ENCODE data around the gene TIMM22.
A peak's percentile ranks its signal among the peaks of the same experiment; 100 is the strongest.
"Not testable (repeated sequence)": the region's sequence is repeated elsewhere in the genome, so short reads cannot be mapped to it uniquely, and the experiment has no call there.

Gene TIMM22

DNA sequence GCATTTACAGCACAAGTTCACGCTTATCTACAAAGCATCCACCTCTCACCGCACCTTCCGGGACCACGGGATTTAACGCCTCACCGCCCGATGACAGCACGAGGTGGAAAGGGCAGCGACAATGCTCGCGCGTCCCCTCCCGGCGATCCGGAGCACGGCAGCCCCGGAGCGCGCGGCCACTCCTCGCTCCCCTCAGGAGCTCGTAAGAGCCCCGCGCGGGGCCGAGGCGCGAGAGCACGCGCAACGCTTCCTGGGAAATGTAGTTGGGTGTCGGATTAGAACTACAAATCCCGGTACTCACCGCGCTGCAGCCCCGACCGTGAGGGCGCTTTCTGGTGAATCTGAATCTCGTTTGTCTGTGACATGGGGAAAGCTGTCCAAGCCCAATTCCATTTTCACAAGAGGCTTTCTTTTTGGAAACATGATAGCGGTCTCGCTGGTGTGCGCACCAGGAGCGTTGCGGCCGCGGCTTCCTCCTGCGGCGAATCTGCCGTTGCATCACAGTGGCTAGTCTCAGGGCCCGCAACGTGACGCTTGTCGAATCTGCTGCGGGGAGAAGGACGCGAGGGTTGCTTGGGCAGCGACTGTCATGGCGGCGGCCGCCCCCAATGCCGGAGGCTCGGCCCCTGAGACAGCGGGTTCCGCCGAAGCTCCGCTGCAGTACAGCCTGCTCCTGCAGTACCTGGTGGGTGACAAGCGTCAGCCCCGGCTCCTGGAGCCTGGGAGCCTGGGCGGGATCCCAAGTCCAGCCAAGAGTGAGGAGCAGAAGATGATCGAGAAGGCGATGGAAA, at the start of gene TIMM22:
Gene TIMM22 (plus strand): TSS at position 576 of the 791 bp plus-strand sequence. CDS start 14 bp downstream, at position 590.
- DNase-seq: peak; percentile 98

DNA sequence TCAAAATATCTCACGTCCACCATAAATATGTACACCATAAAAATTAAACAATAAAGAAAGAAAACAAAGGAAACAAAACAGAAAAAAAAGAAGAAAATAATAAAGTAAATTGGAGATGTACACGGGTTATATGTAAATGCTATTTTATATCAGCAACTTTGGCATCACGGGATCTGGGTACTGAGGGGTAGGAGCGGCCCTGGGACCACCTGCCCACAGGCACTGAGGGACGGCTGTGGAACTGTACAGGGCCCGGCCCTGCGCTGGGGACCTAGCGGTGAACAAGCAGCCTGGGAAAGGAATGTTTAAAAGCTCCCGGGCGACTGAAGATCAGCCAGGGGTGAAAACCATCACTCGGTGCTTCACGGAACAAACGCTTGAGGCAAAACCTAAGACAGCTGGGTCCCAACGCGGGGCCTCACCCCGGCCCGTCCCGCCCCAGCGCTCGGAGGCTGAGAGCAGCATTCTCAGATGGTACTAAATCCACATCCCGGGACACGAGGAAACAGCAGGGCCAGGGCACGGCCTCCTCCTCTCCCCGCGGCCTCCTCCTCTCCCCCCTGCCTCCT, 48.6 kb upstream of the TIMM22 start:
- no peak for DNase-seq

DNA sequence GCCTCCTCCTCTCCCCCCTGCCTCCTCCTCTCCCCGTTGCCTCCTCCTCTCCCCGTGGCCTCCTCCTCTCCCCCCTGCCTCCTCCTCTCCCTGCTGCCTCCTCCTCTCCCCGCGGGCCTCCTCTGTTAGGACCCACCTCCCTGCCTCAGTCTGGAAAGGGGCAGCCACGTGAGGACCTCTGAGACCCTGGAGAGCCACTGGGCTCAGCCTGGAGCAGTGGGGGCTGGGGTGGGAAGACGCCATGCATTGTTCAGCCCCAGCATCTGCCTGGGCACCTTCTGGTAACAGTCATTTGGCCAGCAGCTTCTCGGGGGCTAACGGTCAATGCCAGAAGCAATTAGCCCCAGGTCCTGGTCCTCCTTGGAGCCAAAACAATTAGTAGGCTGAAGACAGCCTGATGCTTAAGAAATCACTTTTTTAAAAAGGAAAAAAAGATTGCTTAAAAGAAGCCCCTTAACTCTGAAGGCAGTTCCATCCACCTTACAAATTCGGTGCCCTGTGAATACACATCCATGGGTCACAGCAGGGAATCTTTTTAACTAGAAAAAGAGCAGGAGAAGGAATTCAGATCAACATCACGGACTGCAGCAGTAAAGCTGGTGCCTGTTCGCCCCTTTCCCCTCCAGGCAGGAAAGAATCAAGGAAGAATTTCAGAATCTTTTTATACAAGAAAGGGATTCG, 47.2 kb upstream of the TIMM22 start:
- DNase-seq: no peak

DNA sequence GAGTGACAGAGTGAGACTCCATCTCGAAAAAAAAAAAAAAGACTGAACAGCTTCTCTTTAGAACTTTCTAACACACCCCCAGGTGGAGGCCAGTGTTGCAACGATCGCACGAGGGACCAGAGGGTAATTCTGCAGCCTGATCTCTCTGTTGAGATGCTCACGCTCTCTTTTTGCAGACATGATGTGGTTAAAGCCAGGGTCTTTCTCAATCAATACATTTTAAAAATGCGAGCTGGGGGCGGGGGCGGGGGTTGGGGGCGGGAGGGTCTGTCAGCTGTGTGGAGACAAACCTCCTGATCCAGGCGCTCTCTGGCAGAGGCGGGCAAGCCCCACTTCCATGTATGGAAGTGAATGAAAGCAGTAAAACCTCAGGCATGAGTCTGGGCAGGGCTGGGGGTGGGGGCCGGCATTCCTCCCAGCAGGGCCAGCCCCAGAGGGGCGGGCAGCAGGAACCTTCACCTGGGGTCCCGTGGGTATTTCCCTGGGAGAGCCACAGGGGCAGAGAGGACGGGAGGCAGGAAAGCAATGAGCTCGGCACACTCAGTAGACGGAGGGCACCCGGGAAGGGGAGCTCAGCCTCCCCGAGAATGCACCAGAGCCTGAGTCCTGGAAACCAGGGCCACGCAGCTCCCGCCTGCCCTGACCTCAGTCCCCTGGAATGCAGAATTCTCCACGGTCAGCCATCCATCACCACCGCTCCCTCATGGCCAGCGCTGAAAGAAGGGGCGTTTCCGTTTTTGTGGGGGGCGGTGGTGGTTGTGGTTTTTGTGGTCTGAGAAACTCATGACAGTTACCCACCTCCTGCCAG, 45.4 kb upstream of the TIMM22 start:
- DNase-seq: no peak

DNA sequence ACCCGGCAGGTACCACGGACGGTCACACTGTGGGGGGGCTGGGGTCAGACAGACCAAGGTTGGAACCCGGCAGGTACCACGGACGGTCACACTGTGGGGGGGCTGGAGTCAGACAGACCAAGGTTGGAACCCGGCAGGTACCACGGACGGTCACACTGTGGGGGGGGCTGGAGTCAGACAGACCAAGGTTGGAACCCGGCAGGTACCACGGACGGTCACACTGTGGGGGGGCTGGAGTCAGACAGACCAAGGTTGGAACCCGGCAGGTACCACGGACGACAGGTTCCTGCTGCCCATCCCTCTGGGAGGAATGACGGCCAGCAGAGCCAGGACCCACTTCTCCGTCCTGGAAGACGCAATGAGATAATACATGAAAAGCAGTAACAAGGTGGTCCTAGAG, 44.3 kb upstream of the TIMM22 start:
- DNase-seq: not testable (repeated sequence)

DNA sequence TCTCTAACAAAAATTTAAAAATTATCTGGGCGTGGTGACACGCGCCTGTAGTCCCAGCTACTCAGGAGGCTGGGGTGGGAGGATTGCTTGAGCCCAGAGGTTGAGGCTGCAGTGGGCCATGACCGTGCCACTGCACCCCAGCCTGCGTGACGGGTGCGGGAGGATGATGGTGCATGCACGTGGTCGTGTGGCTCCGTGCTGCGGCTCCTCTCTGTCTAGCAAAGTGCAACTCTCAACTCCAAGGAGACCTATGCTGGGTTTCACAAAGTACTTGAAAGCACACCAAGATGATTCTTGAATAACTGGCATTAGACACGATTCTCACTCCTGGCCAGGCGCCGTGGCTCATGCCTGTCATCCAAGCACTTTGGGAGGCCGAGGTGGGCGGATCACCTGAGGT, 43.2 kb upstream of the TIMM22 start:
- DNase-seq: no peak

DNA sequence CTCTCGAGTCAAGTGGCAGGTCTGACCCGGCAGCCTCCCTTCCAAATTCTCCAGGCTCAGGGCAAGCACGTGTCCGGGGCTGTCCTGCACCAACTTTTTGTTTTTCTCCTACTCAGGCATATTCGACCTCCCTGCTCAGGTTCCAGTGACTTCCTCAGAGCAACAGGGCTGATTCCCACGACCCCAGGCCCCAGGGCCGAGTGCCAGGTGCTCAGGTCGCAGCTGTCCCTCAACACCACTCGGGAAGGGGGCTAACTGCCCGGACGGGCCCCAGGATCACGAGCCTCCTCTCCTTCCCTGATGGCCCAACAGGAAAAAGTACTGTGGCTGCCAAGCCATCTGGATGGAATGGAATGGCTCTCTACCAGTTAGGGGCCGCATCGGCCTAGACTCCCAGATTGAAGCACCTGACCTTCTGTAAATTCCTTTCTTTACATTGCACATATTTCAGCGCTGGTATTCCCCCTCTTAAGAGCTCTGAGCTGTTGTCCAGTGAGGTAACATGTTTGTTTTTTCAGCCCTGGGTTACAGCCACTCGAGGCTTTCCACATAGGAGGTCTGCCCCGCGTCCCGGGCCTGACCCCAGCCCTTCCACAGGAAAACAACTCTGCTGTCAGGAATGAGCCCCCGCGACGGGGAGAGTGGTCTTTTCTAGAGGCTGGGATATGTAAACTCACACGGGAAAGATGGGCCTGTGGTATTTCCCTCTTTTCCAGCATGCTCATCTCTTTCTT, 42.3 kb upstream of the TIMM22 start:
- DNase-seq: no peak

DNA sequence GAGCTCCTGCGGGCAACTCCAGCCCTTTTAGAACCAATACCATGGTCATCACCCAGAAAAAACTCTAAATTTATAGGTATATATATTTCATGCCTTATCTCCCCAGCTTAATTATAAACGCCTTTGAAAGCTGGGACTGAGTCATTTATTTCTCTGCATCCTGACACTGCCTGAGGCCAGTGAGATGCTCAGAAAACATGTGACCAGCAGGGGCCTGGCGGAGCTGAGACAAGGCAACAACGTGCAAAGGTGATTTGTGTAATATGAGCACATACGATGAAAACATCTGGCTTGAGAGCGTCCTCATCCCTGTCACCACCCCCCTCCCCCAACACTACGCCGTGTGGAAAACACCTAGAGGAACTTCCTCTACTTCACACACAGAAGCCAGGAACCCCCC, 40.0 kb upstream of the TIMM22 start:
- no peak for DNase-seq

DNA sequence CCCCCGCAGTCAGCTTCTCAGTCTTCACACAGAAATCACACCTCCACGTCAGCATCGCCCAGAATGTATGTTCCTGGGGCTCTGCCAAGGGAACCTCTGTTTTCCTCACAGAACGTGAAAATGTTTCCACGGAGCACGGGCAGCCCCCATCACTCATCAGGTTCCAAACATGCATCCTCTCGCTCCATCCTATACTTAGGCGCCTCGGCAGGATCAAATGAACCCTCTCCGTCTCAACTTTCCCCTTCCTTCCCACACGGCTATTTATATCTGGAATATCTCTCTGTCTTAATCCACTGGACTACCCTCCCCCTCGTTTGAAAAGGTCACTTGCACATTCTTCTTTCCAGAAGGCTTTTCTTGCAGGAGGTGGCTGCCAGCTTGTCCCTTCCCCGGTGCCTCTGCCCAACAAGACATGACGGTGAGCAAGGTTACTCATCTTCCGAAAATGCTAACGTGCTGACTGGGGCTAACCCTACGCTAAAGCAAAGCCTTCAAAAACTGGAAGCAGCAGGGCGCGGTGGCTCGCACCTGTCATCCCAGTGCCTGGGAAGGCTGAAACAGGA, 39.0 kb upstream of the TIMM22 start:
- DNase-seq: no peak

DNA sequence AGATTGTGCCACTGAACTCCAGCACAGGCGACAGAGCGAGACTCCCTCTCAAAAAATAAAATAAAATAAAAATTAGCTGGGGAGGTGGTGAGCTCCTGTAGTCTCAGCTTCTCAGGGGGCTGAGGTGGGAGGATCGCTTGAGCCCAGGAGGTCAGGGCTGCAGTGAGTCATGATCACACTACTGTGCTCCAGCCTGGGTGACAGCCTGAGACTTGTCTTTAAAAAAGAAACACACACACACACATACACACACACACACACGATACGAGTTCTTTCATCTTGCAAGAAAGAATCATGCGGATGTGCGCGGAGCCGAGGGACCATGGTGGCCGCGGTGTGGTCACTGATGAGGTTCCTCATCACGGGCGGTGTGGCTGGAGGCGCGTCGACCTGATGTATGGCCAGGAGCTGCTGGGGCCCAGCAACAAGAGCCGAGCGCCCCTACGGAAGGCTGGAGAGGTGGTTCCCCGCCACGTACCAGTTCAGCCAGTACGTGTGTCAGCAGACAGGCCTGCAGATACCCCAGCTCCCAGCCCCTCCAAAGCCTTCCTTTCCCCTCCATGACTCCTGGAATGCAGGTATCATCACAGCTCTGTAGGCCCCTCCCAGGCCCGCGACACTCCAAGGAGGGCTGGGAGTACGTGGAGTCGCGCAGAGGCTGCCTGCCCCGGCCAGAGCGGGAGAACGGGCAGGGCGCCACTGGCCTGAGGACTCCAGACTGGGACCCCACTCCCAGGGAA, 38.0 kb upstream of the TIMM22 start:
- no peak for DNase-seq

DNA sequence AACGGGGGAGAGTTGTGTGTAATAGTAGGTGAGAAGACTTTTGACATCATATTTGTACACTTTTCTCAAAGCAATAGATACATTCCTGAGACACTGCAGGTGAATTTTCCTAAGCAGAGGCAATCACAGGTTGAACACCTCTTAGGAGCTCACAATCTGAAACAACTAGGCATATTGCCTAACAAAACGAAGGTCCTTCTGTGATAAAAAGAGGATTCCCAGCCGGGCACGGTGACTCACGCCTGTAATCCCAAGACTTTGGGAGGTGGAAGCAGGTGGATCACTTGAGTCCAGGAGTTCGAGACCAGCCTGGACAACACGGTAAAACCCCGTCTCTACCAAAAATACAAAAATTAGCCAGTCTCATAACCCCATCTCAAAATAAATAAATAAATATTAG, 34.8 kb upstream of the TIMM22 start:
- DNase-seq: no peak

DNA sequence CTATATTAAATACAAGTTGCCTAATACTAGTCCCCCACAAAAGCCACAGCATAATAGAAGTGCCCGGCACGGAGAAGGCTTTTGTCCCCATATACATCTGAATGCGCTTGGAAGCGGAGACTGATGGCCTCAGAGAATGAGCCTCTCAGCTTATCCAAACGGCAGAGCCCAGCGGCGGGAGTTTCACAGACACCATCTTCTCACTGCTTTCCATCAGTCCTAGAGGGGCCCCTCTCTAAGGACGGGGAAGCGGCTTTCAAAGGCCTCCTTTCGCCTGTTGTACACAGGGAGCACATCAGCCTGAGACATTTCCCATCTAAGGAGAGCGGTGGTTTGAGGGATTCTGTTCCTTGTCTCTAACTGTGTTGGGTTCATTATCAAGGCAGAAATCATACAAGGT, 34.3 kb upstream of the TIMM22 start:
- DNase-seq: no peak

DNA sequence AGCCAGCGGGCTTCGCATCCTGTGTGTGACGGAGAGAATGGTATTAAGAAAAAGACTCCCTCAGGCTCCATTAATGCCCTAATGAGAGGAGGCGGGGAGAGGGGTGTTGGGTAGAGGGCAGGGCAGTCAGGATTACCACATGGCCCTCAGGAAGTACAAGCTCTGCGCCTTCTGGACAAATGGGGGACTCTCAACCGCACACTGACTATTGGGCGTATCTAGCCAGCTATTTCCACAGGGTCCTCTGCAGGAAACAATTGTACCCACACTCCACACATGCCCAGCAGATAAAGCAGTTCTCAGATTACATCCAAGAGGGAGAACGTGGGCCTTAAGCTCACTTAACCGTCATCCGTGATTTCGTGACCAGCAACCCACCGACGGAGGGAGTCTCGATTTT, 32.1 kb upstream of the TIMM22 start:
- no peak for DNase-seq

DNA sequence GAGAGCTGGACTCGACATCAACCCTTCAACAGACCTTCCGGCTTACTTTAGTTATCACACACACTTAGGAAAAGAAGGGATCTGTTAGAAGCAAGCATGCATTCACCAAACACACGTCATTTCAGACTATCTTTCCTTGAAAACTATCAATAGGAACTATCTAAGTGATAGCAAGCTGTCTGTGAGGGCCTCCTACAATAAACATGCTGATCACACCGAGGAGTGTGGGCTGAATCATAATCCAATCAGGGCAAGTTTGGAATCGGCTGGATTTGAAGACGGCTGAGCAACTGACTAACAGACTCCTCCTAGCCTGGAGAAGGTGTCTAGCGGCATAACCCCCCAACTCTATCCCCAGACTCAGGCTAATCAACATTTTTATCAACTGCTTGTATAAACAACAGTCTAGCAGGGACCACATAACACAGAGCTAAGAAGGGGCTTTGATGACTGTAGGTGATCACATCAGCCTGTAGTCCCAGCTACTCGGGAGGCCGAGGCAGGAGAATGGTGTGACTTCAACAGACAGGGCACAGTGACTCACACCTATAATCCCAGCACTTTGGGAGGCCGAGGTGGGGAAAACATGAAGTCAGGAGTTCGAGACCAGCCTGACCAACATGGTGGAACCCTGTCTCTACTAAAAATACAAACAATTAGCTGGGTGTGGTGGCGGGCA, 31.5 kb upstream of the TIMM22 start:
- DNase-seq: no peak

DNA sequence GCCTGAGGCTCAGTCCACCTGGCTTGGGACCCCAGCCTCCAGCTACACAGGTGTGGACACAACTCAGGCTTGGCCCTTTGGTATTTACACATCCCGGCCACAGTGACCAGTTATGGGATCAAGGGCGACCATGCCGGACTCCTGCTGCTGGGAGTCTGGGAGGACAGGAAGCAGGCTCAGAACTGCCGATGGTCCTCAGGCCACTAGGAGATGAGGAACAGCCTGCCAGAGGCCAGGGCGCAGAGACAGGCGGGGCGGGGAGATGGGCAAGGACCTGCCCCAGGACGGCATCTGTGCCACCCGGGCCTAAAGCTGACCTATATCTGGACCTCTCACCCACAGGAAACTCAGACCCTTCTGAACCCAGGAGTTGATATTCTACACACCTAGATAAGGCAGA, 29.8 kb upstream of the TIMM22 start:
- DNase-seq: no peak

DNA sequence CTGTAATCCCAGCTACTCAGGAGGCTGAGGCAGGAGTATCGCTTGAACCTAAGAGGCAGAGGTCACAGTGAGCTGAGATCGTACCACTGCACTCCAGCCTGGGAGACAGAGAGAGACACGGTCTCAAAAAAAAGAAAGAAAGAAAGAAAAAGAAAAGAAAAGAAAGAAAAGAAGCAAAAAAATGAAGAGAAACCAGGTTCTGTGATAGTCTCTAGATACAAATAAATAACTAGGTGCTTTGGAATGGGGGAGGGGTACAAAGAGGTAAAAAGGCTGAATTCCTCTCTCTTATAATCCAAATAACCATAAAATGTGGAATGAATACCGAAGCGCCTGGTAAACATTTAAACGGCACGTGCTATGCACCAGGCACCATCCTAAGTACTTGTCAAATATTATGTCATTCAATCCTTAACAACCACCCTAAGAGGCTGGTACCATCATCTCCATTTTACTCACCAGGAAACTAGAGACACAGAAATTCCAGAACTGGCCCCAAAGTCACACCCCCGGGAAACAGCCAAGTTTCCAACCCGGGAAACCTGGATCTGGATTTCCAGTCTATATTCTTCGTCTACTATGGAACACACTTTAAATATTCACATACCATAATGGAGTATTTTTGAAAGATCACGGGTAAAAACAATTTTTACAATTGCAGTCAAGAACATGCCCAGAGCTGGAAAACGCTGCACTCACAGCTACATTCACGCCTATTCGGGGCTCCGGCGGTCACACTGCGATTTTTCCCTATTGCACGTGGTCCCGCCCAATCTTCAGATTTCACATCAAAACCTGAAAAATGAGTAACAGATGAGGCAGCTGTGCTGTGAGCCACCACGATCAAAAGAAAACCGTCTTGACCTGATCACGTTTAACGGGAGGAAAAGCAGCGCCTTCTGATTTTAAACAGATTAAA, 27.9 kb upstream of the TIMM22 start:
- DNase-seq: peak; percentile 66

DNA sequence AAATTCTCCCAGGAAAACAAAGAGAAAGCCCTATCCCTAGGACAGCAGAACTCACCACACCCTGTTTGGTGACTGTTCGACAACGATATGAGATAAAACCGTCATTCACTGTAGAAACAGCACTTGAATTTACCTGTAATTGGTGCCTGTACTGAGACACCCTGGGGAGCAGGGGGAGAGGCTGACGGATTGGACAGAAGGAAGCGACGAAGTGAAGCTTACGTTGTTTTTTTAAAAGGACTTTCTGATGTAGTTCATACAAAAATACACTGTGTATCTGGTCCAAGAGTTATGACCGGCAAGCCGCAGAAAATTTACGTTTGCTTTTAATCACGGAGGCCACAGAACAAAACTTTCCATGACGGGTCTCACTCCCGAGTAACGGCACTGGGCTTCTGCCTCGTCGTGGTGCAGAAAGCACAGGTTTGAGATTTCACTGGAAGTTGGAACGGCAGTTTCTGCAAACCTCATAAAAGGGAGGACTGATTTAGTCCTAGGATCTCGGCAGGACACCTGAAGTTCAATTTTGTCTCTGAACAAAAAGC, 27.0 kb upstream of the TIMM22 start:
- peak; percentile 58 for DNase-seq

DNA sequence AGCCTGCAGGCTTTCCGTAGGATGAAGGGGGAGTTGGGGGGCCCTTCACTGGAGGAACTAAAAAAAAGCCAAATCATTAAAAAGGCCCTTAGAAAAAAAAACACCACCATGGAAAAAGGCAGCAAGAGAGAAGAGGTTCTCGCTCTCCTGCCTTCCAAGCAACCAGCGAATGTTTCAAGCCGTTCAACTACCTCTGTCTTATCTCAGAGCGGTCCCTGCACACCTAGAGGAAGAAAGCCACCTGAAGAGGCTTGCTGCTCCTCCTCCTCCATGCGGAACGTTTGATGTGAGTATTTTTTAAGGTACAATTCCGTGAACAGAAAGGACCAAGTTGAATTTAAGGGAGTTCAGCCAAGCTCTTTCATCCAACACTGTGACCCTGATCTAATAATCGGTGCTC, 26.6 kb upstream of the TIMM22 start:
- no peak for DNase-seq

DNA sequence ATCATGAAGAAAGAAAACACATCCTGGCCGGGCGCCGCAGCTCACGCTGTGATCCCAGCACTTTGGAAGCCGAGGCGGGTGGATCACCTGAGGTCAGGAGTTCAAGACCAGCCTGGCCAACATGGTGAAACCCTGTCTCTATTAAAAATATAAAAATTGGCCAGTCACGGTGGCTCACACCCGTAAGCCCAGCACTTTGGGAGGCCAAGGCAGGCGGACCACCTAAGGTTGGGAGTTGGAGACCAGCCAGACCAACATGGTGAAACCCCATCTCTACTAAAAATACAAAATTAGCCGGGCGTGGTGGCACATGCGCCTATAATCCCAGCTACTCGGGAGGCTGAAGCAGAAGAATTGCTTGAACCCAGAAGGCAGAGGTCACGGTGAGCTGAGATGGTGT, 25.1 kb upstream of the TIMM22 start:
- DNase-seq: not testable (repeated sequence)

DNA sequence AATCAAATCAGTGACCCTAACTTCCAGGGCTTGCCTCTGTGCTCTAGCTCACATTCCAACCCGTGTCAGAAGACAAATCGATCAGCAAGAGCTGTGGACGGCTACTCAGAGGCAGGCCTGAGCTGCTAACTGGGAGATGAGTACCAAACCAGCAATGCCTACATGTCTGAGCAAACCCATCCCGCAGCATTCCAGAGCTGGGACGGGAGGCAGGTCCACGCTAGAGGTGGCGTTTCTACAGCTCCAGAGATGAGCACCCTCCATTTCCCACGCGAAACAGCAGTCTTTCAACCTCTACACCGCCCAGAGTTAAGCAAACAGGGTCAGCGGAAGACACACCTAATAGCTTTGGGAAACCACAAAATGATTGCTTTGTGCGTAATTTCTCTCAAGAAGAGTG, 23.9 kb upstream of the TIMM22 start:
- DNase-seq: no peak
